Endothelial cell of umbilical vein (primary cell): ENCODE measurements around the gene KTN1. TPM values are rescaled to one million over a fixed set of nuclear protein-coding genes. Genes with fewer than 3 reads are reported as not detected.
A peak's percentile ranks its signal among the peaks of the same experiment; 100 is the strongest.

Source experiments
- Bru-seq: library from RNA; stranded (reverse); fragments of 400-500 nt; gene quantifications from one replicate; lab custom pipeline; 2021; lab: Mats Ljungman, UMichigan
- BruChase-seq, 2 experiments: library from RNA; stranded (reverse); fragments of 400-500 nt; gene quantifications; one replicate each; lab custom pipeline; 2021; lab: Mats Ljungman, UMichigan
- BruUV-seq: library from RNA; stranded (reverse); fragments of 400-500 nt; replicated peaks from 2 replicates; lab custom pipeline; 2021; lab: Mats Ljungman, UMichigan
- CTCF ChIA-PET: fragments of 300-600, 350-600 bp; sonication (Branson Sonifier 250); formaldehyde crosslinking; loops from one replicate; lab custom pipeline; 2021; ENCODE audit warnings: antibody characterized with exemption, inconsistent platforms; lab: Charles Lee
- POLR2A ChIA-PET: fragments of 300-600, 350-600 bp; sonication (Branson Sonifier 250); formaldehyde crosslinking; loops from one replicate; lab custom pipeline; 2021; ENCODE audit warnings: antibody characterized with exemption, inconsistent platforms; lab: Charles Lee
- DNase-seq: peaks from one replicate; pipeline ENCODE4 v3.0.0-alpha.2; 2011; ENCODE audit warnings: low read depth, low spot score
- FAIRE-seq: peaks from 2 replicates; lab custom pipeline; 2011; peaks lifted over from hg19 to GRCh38; lab: Jason Lieb, UNC
- H2AFZ ChIP-seq: 2 replicates; pipeline ENCODE4 v1.6.0; 2012; ENCODE audit warnings: low read depth, low read length, control low read depth, inconsistent platforms
- H3K27ac ChIP-seq: 2 replicates; pipeline ENCODE4 v1.5.1; 2011; ENCODE audit warnings: low read depth, mild to moderate bottlenecking, control low read depth, low read length, moderate library complexity; ENCODE audit not compliant: insufficient read depth
- H3K27me3 ChIP-seq, 2 experiments: 2 replicates each; pipeline versions ENCODE4 v1.6.0 to v1.6.1; 2011; ENCODE audit warnings: low read length in 2 of 2, mixed read lengths in 1 of 2; ENCODE audit not compliant: control insufficient read depth in 2 of 2, insufficient read depth in 2 of 2
- H3K36me3 ChIP-seq, 2 experiments: 2 replicates in 1 of 2; 3 replicates in 1 of 2; pipeline ENCODE4 v1.5.1; 2011; ENCODE audit warnings: low read length in 2 of 2, mild to moderate bottlenecking in 1 of 2, moderate library complexity in 1 of 2; ENCODE audit not compliant: control insufficient read depth in 2 of 2, insufficient read depth in 2 of 2; ENCODE audit errors: extremely low read depth in 1 of 2
- H3K4me1 ChIP-seq: 3 replicates; pipeline ENCODE4 v1.5.1; 2011; ENCODE audit warnings: mild to moderate bottlenecking, low read length; ENCODE audit not compliant: control insufficient read depth, insufficient read depth; ENCODE audit errors: extremely low read depth
- H3K4me2 ChIP-seq: 2 replicates; pipeline ENCODE4 v1.6.1; 2011; ENCODE audit warnings: low read length, control low read depth, mixed read lengths; ENCODE audit not compliant: insufficient read depth
- H3K4me3 ChIP-seq, 3 experiments: fragments of 200-600 bp in 1 of 3; sonication (generic), shearing (Covaris generic) in 1 of 3; replicated peaks in 1 of 3; 2 replicates each; pipeline ENCODE4 v1.5.1; 2011 to 2016; ENCODE audit warnings: control low read depth in 3 of 3, low read length in 3 of 3, mild to moderate bottlenecking in 2 of 3, inconsistent platforms in 1 of 3, low read depth in 1 of 3, moderate library complexity in 1 of 3; ENCODE audit not compliant: insufficient read depth in 1 of 3
- H3K79me2 ChIP-seq: 2 replicates; pipeline ENCODE4 v1.6.0; 2012; ENCODE audit warnings: low read length, inconsistent platforms; ENCODE audit not compliant: control insufficient read depth, insufficient read depth
- H3K9ac ChIP-seq: replicated peaks from 2 replicates; pipeline ENCODE3; 2011; ENCODE audit warnings: low read length, control low read depth; ENCODE audit not compliant: insufficient read depth; ENCODE audit errors: extremely low read depth
- H3K9me1 ChIP-seq: replicated peaks from 3 replicates; pipeline ENCODE4 v1.6.0; 2011; ENCODE audit warnings: mild to moderate bottlenecking, low read length; ENCODE audit not compliant: control insufficient read depth, insufficient read depth; ENCODE audit errors: extremely low read depth
- H3K9me3 ChIP-seq: replicated peaks from 2 replicates; pipeline ENCODE4 v1.5.1; 2012; ENCODE audit warnings: low read length, inconsistent platforms; ENCODE audit not compliant: control insufficient read depth, insufficient read depth
- H4K20me1 ChIP-seq: replicated peaks from 2 replicates; pipeline ENCODE3; 2011; ENCODE audit warnings: mild to moderate bottlenecking, low read length; ENCODE audit not compliant: control insufficient read depth, insufficient read depth; ENCODE audit errors: extremely low read depth
- POLR2A ChIP-seq: IDR thresholded peaks from 2 replicates; pipeline ENCODE4 v1.6.1; 2012; ENCODE audit warnings: low read depth, mild to moderate bottlenecking, control low read depth, low read length
- POLR2AphosphoS5 ChIP-seq: IDR thresholded peaks from 2 replicates; pipeline ENCODE4 v1.6.1; 2012; ENCODE audit warnings: low read depth, mild to moderate bottlenecking, control low read depth, low read length, moderate library complexity; ENCODE audit not compliant: insufficient read depth
- dilution Hi-C: fragments of 300-500 bp; cut with MboI; formaldehyde crosslinking; loops from one replicate; pipeline ENCODE4 v1.15.0; 2019; ENCODE audit warnings: low sequenced_read_pairs; ENCODE audit not compliant: extremely low pct_ligation_motif_present
- intact Hi-C: fragments of 100-400 bp; cut with micrococcal nuclease; formaldehyde crosslinking; loops from one replicate; pipeline ENCODE4 v1.10.0; 2022
- long read RNA-seq: library from polyadenylated mRNA; stranded (forward); transcript quantifications from one replicate; pipeline ENCODE4 v2.0.0, GENCODE V29; 2021
- polyA minus RNA-seq, 3 experiments: library from RNA; depleted of rRNA, polyadenylated mRNA; stranded (reverse); fragments of >200 nt; gene quantifications; 1 replicate in 1 of 3; 2 replicates in 2 of 3; pipeline ENCODE4 v1.2.3, GENCODE V29; 2011
- polyA plus RNA-seq, 4 experiments: library from polyadenylated mRNA; depleted of rRNA in 3 of 4; stranded (reverse) in 3 of 4; unstranded in 1 of 4; fragments of >200 nt; gene quantifications; 2 replicates each; pipeline versions ENCODE4 v1.2.1 to v1.2.3, GENCODE V29; 2011 to 2012; ENCODE audit warnings: missing spikeins in 1 of 4
- total RNA-seq: library from RNA; stranded (reverse); gene quantifications from 2 replicates; pipeline ENCODE4 v1.2.3, GENCODE V29; 2021

The KTN1 gene, protein sequence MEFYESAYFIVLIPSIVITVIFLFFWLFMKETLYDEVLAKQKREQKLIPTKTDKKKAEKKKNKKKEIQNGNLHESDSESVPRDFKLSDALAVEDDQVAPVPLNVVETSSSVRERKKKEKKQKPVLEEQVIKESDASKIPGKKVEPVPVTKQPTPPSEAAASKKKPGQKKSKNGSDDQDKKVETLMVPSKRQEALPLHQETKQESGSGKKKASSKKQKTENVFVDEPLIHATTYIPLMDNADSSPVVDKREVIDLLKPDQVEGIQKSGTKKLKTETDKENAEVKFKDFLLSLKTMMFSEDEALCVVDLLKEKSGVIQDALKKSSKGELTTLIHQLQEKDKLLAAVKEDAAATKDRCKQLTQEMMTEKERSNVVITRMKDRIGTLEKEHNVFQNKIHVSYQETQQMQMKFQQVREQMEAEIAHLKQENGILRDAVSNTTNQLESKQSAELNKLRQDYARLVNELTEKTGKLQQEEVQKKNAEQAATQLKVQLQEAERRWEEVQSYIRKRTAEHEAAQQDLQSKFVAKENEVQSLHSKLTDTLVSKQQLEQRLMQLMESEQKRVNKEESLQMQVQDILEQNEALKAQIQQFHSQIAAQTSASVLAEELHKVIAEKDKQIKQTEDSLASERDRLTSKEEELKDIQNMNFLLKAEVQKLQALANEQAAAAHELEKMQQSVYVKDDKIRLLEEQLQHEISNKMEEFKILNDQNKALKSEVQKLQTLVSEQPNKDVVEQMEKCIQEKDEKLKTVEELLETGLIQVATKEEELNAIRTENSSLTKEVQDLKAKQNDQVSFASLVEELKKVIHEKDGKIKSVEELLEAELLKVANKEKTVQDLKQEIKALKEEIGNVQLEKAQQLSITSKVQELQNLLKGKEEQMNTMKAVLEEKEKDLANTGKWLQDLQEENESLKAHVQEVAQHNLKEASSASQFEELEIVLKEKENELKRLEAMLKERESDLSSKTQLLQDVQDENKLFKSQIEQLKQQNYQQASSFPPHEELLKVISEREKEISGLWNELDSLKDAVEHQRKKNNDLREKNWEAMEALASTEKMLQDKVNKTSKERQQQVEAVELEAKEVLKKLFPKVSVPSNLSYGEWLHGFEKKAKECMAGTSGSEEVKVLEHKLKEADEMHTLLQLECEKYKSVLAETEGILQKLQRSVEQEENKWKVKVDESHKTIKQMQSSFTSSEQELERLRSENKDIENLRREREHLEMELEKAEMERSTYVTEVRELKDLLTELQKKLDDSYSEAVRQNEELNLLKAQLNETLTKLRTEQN (N-terminal part only)
- total RNA-seq (135 and 148 TPM in 2 replicates), polyA plus RNA-seq (21.2 and 33.2 TPM in 2 replicates), polyA minus RNA-seq (19.7 and 32.3 TPM in 2 replicates), Bru-seq, nascent RNA (percentile 93 among the genes with signal in this experiment), BruChase-seq, experiment 1, labeled RNA remaining after a 6-hour chase (percentile 93 among the genes with signal in this experiment), BruChase-seq, experiment 2, labeled RNA remaining after a 2-hour chase (percentile 95 among the genes with signal in this experiment)
- 40.5 and 47.4 TPM in 2 replicates for polyA plus RNA-seq (2011; cell fraction: cytosol; rRNA removed)
- polyA plus RNA-seq (2011; cell fraction: nucleus; rRNA removed), result 66.0 and 97.3 TPM in 2 replicates
- polyA plus RNA-seq (2012), result 98.0 and 138 TPM in 2 replicates
- 55.5 TPM for polyA minus RNA-seq (2011; cell fraction: cytosol; rRNA and poly(A)+ RNA removed)
- 97.9 and 133 TPM in 2 replicates for polyA minus RNA-seq (2011; cell fraction: nucleus; rRNA and poly(A)+ RNA removed)
- long read RNA-seq, full-length matches to known transcripts, result 54 of 268 reads
- long read RNA-seq, partial matches to known transcripts, result 68 of 268 reads
- long read RNA-seq, other reads (novel, unspliced or antisense), result 146 of 268 reads

DNA sequence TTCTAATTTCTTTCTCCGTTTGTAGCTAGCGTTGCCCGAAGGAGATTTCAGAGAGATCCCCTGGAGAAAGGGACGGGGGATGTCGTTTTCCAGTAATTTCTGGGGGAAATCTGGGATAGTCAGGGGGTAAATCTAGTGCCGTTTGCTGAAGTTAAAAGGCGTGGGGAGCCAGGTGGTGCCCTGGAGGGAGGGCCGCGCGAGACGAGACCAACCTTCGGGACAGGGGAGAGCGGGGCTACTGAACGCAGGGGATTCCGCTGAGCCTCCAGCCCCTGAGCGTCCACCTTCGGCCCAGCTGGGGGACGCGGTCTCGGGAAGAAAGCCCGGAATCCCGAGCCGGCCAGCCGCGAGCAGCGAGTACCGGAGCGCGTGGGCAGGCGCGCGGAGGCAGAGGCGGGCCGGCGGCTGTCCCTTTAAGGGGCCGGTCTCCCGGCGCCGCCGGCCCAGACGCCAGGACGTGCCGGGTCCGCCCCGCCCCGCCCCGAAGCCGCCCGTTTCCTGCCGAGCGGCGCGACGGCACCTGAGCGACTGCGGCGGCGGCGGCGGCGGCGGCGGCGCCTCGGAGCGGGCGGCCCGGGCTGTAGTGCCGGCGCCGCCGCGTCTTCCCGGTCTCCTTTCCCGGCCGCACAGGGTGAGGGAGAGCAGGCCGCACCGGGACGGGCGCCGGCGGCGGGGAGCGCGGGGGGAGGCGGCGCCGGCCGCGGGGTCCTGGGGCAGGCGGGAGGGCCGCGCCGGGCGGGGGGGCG, at the start of gene KTN1:
TSS of gene KTN1 (plus strand) at position 484 of the 746 bp plus-strand sequence. CDS start 31,842 bp downstream, outside the sequence.
- Histone ChIP-seq H3K27me3 (no peaks in the 10 kb centered on the region), H3K27ac (peak within 1 kb of the TSS; percentile 70), H3K79me2 (peaks cover 42% of the 10 kb centered on the region), H4K20me1 (peaks cover 14% of the 10 kb centered on the region), H3K4me2 (peak within 1 kb of the TSS; percentile 78), H3K4me1 (peaks cover 8% of the 10 kb centered on the region), H3K9me1 (no peaks in the 10 kb centered on the region), H3K4me3 (peak within 1 kb of the TSS; percentile 62 to 87 (median 73)), H3K9me3 (no peaks in the 10 kb centered on the region), H3K36me3 (no peaks in the 10 kb centered on the region), H2AFZ (peak within 1 kb of the TSS; percentile 73), H3K9ac (peak within 1 kb of the TSS; percentile 94)
- ChIA-PET CTCF (interaction anchor here (0.6 to 2.2 kb wide), 5 partner anchors 65 to 1162 kb away, joined by 3 to 34 read pairs (median 3); partner anchors contain the start of gene TBPL2), POLR2A (no interaction called here)
- dilution Hi-C loops (no loop called here), intact Hi-C loops (loop anchor here (1.0 to 10.0 kb wide), 5 partner anchors 27 to 309 kb away; partner anchors contain the start of gene FBXO34)
- DNase-seq, result peak; percentile 76
- no peak for FAIRE-seq
- TF ChIP-seq POLR2A (peak; percentile 67), POLR2AphosphoS5 (no peak)
- TSS peak; percentile 53 for BruUV-seq
